Fibroblast of skin of right quadriceps (primary cell): ENCODE measurements around the gene ADAMTS18.
"Not testable (repeated sequence)": the region's sequence is repeated elsewhere in the genome, so short reads cannot be mapped to it uniquely, and the experiment has no call there.

Source experiments
- DNase-seq: peaks from one replicate; pipeline ENCODE4 v3.0.0-alpha.2; 2013

Gene ADAMTS18

DNA sequence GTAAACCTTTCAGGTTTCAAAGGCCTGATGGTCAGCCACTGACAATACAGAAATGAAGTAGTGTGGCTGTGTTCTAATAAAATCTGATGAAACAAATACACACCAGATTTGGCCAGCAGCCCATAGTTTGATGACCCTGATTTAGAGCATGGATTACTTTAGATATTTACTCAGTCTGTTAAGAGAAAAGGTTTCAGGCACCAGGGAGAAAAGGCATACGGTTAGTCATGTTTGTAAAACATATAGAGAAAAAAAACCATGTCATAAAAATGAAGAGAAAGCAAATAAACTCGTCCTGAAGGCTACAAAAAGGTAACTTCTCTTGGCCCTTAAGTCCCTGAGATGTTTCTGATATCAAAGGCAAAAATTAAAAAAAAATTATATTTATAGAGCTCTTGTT, 112.1 kb downstream of the ADAMTS18 start:
- DNase-seq: no peak

- no peak for DNase-seq
Observed at GRCh38 chr16:77317059-77317458, 117.8 kb downstream of the ADAMTS18 start.

GRCh38 chr16:77310877-77311276, 124.0 kb downstream of the ADAMTS18 start:
- DNase-seq: no peak

GRCh38 chr16:77308163-77308561, 126.7 kb downstream of the ADAMTS18 start:
- peak; percentile 63 for DNase-seq

- peak; percentile 21 for DNase-seq
Observed at GRCh38 chr16:77307426-77308162, 127.2 kb downstream of the ADAMTS18 start.

DNA sequence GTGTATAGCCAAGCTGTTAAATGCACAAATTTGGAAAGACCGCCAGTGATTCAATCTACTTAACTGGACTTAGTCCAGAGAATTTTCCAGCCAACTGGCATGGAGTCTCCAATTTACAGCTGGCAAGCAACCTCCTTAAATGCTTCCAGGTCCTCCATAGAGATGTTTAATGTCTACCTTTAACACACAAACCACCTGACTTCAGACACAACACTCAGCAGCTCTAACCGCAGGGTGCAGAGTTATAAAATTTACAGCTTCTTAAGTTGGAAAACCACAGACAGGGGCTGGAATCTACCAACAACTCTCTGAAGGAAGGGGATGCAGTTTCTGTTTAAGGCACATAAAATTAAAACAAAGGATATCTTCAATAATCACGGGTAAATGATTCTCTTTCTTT, 128.8 kb downstream of the ADAMTS18 start:
- DNase-seq: peak; percentile 69

DNA sequence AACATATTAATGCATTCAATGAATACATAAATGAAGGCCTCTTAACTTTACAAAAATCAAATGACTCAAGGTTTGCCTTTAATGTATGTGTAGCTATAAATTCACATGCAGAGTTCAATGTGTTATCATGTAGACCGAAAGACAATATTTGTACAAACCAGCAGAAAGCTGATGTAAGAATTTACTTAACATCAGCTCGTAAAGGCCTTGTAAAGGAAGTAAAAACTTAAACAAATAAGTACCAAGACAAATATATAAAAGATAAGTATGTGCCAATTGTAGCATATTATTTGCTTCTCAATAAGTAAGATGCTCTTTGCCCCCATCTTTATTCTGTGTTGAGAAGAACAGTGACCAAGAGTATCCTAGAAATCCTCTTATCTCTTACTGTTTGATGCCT, 130.0 kb downstream of the ADAMTS18 start:
- no peak for DNase-seq

GRCh38 chr16:77304134-77304533, 130.7 kb downstream of the ADAMTS18 start:
- DNase-seq: no peak

- DNase-seq: no peak
Observed at GRCh38 chr16:77302674-77303073, 132.2 kb downstream of the ADAMTS18 start.

- no peak for DNase-seq
Observed at GRCh38 chr16:77302249-77302648, 132.6 kb downstream of the ADAMTS18 start.

- DNase-seq: no peak
Observed at GRCh38 chr16:77300256-77300655, 134.6 kb downstream of the ADAMTS18 start.

- DNase-seq: no peak
Observed at GRCh38 chr16:77299395-77299794, 135.4 kb downstream of the ADAMTS18 start.

DNA sequence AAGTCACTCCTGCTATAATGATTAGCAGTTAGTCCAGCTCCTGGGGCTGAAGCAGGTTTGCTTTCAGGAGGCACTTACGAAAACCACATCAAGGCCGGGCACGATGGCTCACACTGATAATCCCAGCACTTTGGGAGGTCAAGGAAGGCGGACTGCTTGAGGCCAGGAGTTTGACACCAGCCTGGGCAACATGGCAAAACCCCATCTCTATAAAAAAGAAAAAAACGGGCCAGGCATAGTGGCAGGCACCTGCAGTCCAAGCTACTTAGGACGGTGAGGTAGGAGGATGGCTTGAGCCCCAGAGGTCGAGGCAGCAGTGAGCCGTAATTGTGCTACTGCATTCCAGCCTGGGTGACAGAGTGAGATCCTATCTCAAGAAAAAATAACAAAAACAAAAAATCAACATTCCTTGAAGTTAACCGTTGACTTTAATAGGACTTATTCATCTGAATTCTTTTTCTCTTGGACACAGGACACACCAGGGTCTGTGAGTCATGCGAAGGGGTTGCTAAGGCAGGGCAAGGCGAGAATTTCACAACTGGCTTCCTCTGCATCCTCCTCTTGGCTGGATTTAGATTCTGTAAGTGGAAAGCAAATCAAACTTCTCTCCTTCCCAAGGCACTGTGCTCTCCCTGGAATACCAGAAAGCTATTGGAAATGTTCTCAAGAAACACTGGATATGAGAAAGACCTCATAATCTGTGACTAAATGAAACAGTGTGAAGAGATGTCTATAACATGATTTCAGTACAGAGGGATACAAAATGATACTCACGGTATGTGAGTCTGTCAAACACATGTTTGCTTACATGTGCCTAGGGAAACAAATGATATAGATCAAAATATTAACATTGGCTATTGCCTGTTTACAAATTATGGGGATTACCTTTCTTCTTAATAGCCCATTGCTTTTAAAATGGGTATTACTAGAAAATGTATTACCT, 136.1 kb downstream of the ADAMTS18 start:
- DNase-seq: peak; percentile 94

- DNase-seq: no peak
Observed at GRCh38 chr16:77297996-77298395, 136.8 kb downstream of the ADAMTS18 start.

DNA sequence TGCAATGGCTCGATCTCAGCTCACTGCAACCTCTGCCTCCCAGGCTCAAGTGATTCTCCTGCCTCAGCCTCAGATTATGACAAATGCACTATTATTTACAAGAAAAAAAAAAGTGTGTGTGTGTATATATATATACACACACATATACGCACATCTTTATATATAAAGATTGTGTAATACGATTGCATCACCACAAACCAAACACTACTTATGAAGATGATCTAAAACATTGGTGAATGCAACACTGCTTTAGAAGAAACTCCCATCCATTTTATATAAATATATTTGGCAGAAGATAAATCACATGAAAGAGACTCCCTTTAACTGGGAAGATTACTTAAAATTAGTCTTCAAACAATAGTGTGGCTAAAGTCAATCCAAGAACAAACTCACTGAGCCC, 138.9 kb downstream of the ADAMTS18 start:
- DNase-seq: no peak

DNA sequence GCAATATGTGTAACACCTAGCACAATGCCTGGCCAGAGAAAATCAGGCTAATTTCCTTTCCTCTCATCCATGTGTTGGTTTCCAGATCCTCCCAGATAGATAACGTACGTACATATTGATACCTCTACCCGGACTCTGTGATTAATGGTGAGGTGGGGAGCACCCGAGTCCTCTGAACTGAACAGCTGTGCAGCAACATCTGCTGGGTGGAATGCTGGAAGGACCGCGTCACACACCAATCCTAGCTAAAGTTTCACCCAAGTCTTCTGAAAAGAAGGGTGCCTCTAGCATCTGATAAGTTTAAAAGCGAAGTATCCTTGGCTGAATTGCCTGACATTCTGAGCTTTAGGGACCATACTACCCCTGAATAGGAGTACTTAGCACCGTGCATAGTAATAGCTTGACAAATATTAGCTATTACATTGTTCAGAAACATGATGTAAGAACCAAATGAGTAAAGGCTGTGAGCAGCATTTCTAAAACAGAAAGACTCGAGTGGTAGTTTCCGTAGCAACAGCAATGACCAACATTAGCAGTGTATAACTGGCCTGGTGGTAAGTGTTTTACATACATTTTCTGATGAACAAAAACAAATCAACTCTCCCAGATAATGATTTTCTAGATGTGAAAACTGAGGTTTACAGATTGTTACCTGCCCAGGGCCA, 144.3 kb downstream of the ADAMTS18 start:
- DNase-seq: peak; percentile 45

GRCh38 chr16:77289331-77289809, 145.5 kb downstream of the ADAMTS18 start:
- peak; percentile 64 for DNase-seq

DNA sequence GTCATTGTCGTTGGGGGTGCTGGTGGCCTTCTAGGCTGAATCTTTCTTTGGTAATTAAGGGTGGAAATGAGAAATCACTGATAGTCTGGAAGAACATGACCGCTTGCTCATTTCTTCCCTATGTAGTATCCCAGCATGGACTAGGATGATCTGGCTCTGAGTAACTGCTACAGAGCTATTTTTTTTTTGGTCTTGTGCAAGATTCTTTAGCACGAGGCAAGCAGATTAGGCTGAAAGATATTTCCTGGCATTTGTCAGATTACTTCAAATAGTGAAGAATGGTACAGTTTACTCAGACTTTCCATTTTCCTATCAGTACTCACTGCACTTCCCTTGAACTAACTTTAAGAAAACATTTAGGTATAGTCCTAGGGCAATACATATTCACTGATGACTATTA, 146.6 kb downstream of the ADAMTS18 start:
- peak; percentile 85 for DNase-seq

- no peak for DNase-seq
Observed at GRCh38 chr16:77285676-77286075, 149.2 kb downstream of the ADAMTS18 start.

- no peak for DNase-seq
Observed at GRCh38 chr16:77282345-77282744, 152.5 kb downstream of the ADAMTS18 start.

- not testable (repeated sequence) for DNase-seq
Observed at GRCh38 chr16:77279316-77279715, 155.5 kb downstream of the ADAMTS18 start.

- no peak for DNase-seq
Observed at GRCh38 chr16:77277571-77277970, 157.3 kb downstream of the ADAMTS18 start.

GRCh38 chr16:77277141-77277540, 157.7 kb downstream of the ADAMTS18 start:
- no peak for DNase-seq
